Measurements from ENCODE around the gene PDLIM7. TPM values are rescaled to one million over a fixed set of nuclear protein-coding genes. Genes with fewer than 3 reads are reported as not detected.

Gene PDLIM7
- total RNA-seq, 1 donor from 2014 or later, result 54.4 TPM

- Histone ChIP-seq H3K36me3 (peaks cover 59% of the 10 kb centered on the region), H3K27ac (replicated peaks) (no peak overlapping the region), H3K9me3 (replicated peaks) (no peaks in the 10 kb centered on the region), H3K4me1 (peaks cover 44% of the 10 kb centered on the region), H3K4me3 (no peak overlapping the region), H3K27me3 (ENCODE audit: low read depth) (no peaks in the 10 kb centered on the region)
- intact Hi-C loops (cut with micrococcal nuclease), result no loop called here
- no peak for TF ChIP-seq CTCF (IDR thresholded peaks at IDR 0.05; ENCODE audit: borderline replicate concordance)
- no peak for DNase-seq
These were observed 17.1 kb upstream of the PDLIM7 start for GRCh38 chr5:177514541-177514940.

DNA sequence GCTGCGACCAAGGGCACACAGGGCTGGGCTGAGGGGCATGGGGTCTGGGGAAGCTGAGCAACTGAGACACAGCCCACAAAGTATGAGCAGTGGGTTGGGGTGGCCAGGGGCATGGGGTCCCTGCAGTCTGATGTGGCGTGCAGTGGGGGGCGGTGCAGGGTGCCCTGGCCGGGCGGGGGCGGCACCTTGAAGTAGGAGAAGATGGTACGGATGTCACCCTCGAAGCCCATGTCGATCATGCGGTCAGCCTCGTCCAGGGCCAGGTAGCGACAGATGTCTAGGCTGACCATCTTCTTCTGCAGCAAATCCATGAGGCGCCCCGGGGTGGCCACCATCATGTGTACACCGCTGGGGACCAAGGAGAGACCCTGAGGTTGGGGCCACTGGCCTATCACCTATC, 16.1 kb upstream of the PDLIM7 start:
- intact Hi-C loops (cut with micrococcal nuclease), result no loop called here
- Histone ChIP-seq H3K9me3 (replicated peaks) (no peaks in the 10 kb centered on the region), H3K4me1 (peaks cover 42% of the 10 kb centered on the region), H3K36me3 (peaks cover 53% of the 10 kb centered on the region), H3K27me3 (ENCODE audit: low read depth) (no peaks in the 10 kb centered on the region), H3K4me3 (no peak overlapping the region), H3K27ac (replicated peaks) (no peak overlapping the region)
- no peak for DNase-seq
- no peak for TF ChIP-seq CTCF (IDR thresholded peaks at IDR 0.05; ENCODE audit: borderline replicate concordance)

DNA sequence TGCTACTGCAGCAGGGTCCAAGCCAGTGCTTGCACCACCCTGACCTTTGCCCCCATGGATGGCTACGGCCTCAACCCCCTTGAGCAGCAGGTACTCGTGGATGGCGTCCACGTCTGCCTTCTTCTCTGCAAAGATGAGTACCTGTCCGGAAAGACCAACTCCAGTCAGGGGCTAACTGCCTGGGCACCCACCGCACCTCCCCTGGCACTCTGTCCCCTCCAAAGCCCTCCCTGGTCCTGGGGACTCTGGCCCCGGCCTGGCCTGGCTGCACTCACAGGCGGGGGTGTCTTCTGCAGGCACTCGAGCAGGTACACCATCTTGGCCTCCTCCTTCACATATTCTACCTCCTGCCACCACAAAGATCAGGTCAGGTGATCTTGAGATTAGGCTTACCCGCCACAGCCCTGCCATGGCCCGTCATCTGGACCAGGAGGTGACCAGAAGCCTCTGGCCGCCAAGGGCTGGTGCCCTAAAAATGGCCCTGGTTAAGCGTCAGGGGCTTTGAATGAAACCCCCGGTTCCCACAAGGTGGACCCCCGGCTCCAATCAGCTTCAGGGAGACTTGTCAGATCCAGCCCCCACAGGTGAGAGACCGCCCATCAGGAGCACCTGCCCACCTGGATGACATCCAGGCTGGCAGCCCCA, 15.5 kb upstream of the PDLIM7 start:
- peaks cover 42% of the 10 kb centered on the region for H3K4me1 ChIP-seq
- no peaks in the 10 kb centered on the region for H3K27me3 ChIP-seq (ENCODE audit: low read depth)
- H3K4me3 ChIP-seq, result no peak overlapping the region
- intact Hi-C loops (cut with micrococcal nuclease), result no loop called here
- no peak overlapping the region for H3K27ac ChIP-seq (replicated peaks)
- no peak for TF ChIP-seq CTCF (IDR thresholded peaks at IDR 0.05; ENCODE audit: borderline replicate concordance)
- DNase-seq, result no peak
- no peaks in the 10 kb centered on the region for H3K9me3 ChIP-seq (replicated peaks)
- H3K36me3 ChIP-seq, result peaks cover 53% of the 10 kb centered on the region

GRCh38 chr5:177511796-177512675, 14.6 kb upstream of the PDLIM7 start:
- no peaks in the 10 kb centered on the region for H3K27me3 ChIP-seq (ENCODE audit: low read depth)
- peaks cover 36% of the 10 kb centered on the region for H3K4me1 ChIP-seq
- DNase-seq, result no peak
- H3K27ac ChIP-seq (replicated peaks), result no peak overlapping the region
- H3K36me3 ChIP-seq, result peaks cover 53% of the 10 kb centered on the region
- H3K4me3 ChIP-seq, result no peak overlapping the region
- no peaks in the 10 kb centered on the region for H3K9me3 ChIP-seq (replicated peaks)
- intact Hi-C loops (cut with micrococcal nuclease), result no loop called here
- no peak for TF ChIP-seq CTCF (IDR thresholded peaks at IDR 0.05; ENCODE audit: borderline replicate concordance)

DNA sequence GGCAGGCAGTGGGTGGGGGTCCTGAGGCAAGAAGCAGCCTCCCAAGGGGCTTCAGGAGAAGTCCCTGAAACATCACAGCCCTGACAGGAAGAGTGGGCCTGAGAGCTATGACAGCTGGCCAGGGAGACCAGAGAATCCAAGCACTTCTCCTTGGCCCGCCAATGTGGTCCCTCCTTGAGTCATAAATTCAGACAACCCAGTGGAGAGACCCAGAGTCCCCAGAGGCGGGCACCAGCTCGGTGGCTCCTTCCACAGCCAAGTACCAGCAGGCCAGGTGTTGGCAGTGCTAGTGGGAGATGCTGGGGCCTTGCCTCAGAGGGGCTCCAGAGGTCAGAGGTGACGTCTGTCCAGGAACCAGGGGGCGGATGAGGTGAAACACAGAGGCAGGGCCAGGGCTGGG, 13.8 kb upstream of the PDLIM7 start:
- Histone ChIP-seq H3K4me1 (peaks cover 31% of the 10 kb centered on the region), H3K27me3 (ENCODE audit: low read depth) (no peaks in the 10 kb centered on the region), H3K4me3 (no peak overlapping the region), H3K36me3 (peaks cover 53% of the 10 kb centered on the region), H3K9me3 (replicated peaks) (no peaks in the 10 kb centered on the region), H3K27ac (replicated peaks) (no peak overlapping the region)
- TF ChIP-seq CTCF (IDR thresholded peaks at IDR 0.05; ENCODE audit: borderline replicate concordance), result no peak
- DNase-seq, result no peak
- intact Hi-C loops (cut with micrococcal nuclease), result no loop called here

Measured in left ventricle myocardium inferior (tissue), 1 donor.